ENCODE results near the gene NCCRP1.
"Not testable (repeated sequence)": the region's sequence is repeated elsewhere in the genome, so short reads cannot be mapped to it uniquely, and the experiment has no call there.

Gene NCCRP1

DNA sequence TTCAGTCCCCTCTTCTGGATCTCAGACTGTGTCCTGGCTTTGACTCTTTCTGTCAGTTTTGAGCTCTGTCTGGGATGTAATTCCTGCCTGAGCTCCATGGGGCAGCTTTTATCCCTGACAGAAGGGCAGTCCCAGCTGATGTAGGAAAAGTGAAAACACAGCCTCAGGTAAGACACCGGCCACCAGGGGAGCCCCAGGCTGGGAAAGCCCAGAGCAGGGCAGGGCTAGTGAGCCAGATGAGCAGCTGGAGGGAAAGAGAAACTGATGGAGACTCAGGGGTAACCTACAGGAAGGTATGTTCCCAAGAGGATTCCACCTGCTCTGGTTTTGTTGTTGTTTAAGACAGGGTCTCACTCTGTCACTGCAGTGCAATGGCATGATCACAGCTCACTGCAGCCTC, 48.4 kb downstream of the NCCRP1 start:
- DNase-seq, POLR2A ChIA-PET: not testable (repeated sequence)
- WGBS (ENCODE audit: insufficient coverage) = no CpG with 5 or more reads among the region's 1 CpG

GRCh38 chr19:39246951-39247669, 50.3 kb downstream of the NCCRP1 start:
- Histone ChIP-seq H3K4me1 (ENCODE audit: control extremely low read depth in 1 of 4, control insufficient read depth in 4 of 4, insufficient read depth in 4 of 4, low read length in 3 of 4) (peaks cover 0 to 41% (median 25%) of the 10 kb centered on the region in 4 experiments), H3K27ac (ENCODE audit: insufficient read depth in 1 of 2, low read depth in 1 of 2, low read length in 2 of 2, poor library complexity in 1 of 2, severe bottlenecking in 2 of 2) (no peak overlapping the region), H3K36me3 (ENCODE audit: control insufficient read depth in 4 of 4, insufficient read depth in 4 of 4, low read length in 3 of 4) (no peaks in the 10 kb centered on the region), H3K9me3 (ENCODE audit: control extremely low read depth in 1 of 5, control insufficient read depth in 4 of 5, insufficient read depth in 2 of 5, low read depth in 1 of 5, low read length in 4 of 5) (no peaks in the 10 kb centered on the region), H3K27me3 (replicated peaks in 2 of 5; ENCODE audit: control insufficient read depth in 4 of 5, insufficient read depth in 5 of 5, low read length in 4 of 5) (peaks cover 0 to 2% (median 0%) of the 10 kb centered on the region in 5 experiments), H3K4me3 (ENCODE audit: control insufficient read depth in 1 of 7, extremely low read depth in 1 of 7, insufficient read depth in 4 of 7, low read depth in 2 of 7, low read length in 6 of 7) (peak overlapping the region in 2 of 7 experiments; percentile 16 to 48)
- POLR2A ChIA-PET = no interaction called here
- peak in 2 of 3 donors; percentile 56 to 67 for DNase-seq
- 35% methylated on average over 33 of the region's 42 CpGs for WGBS (ENCODE audit: insufficient coverage)
- CTCF ChIA-PET = interaction anchor here (0.9 to 1.2 kb wide), 4 partner anchors 10 to 80 kb away, joined by 3 to 5 read pairs (median 4); no protein-coding TSS in a partner anchor

More for the DNA sequence above, 48.4 kb downstream of the NCCRP1 start:
- H3K27ac ChIP-seq (ENCODE audit: insufficient read depth in 1 of 2, low read depth in 1 of 2, low read length in 2 of 2, poor library complexity in 1 of 2, severe bottlenecking in 2 of 2); H3K27me3 ChIP-seq (replicated peaks in 2 of 5; ENCODE audit: control insufficient read depth in 4 of 5, insufficient read depth in 5 of 5, low read length in 4 of 5); H3K9me3 ChIP-seq (ENCODE audit: control extremely low read depth in 1 of 5, control insufficient read depth in 4 of 5, insufficient read depth in 2 of 5, low read depth in 1 of 5, low read length in 4 of 5); H3K36me3 ChIP-seq (ENCODE audit: control insufficient read depth in 4 of 4, insufficient read depth in 4 of 4, low read length in 3 of 4); H3K4me3 ChIP-seq (ENCODE audit: control insufficient read depth in 1 of 7, extremely low read depth in 1 of 7, insufficient read depth in 4 of 7, low read depth in 2 of 7, low read length in 6 of 7); CTCF ChIA-PET: not testable (repeated sequence)
- peaks cover 0 to 38% (median 22%) of the 10 kb centered on the region in 4 experiments for H3K4me1 ChIP-seq (ENCODE audit: control extremely low read depth in 1 of 4, control insufficient read depth in 4 of 4, insufficient read depth in 4 of 4, low read length in 3 of 4)

DNA sequence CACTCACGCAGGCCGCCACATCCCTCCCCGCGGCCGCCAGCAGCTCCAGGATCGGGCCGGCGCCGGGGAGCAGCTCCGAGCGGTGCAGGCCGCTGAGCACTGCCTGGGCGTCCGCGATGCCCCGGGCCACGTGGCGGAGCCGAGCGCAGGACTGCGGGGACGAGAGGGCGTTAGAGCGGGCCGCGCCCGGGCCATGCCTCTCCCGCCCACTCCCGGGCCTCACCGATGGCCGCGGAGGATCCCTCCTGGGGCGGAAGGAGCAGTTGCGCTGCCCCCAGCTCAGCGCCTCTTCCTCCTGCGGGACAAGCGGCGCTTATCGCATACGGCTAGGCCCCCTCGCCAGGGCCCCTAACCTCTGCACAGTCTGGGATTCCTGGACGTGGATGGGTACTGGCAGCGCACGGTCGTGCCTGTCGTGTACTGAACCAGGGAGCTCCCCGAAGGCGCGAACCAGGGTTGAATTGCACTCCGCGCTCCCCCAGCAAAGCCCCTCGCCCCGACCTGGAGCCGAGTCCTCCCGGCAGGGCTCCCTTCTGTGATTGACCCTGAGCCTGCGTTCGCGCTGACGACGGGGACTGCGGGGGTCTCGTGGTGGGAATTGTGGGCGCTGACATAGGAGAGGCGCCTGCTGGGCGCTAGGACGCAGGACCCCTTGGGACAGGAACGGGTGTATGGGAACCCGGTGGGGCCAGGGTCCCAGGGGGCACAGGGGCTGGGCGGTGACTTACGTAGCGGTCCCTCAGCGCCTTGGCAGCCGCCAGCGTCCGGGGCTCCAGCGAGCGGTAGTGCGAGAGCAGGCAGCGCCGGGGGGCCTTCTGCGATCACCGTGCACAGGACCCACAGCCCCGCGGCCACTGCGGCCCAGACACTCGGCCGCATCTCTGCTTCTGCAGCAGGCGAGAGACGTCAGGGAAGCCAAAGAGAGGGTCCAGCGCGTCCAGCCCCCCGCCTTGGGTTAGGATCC, 51.2 kb downstream of the NCCRP1 start:
- ChIA-PET POLR2A (no interaction called here), CTCF (interaction anchor here (0.9 to 1.2 kb wide), 4 partner anchors 11 to 79 kb away, joined by 3 to 5 read pairs (median 4); no protein-coding TSS in a partner anchor)
- Histone ChIP-seq H3K36me3 (ENCODE audit: control insufficient read depth in 4 of 4, insufficient read depth in 4 of 4, low read length in 3 of 4) (no peaks in the 10 kb centered on the region), H3K4me3 (ENCODE audit: control insufficient read depth in 1 of 7, extremely low read depth in 1 of 7, insufficient read depth in 4 of 7, low read depth in 2 of 7, low read length in 6 of 7) (peak overlapping the region in 2 of 7 experiments; percentile 36 to 48), H3K4me1 (ENCODE audit: control extremely low read depth in 1 of 4, control insufficient read depth in 4 of 4, insufficient read depth in 4 of 4, low read length in 3 of 4) (peaks cover 1 to 47% (median 32%) of the 10 kb centered on the region in 4 experiments), H3K27me3 (replicated peaks in 2 of 5; ENCODE audit: control insufficient read depth in 4 of 5, insufficient read depth in 5 of 5, low read length in 4 of 5) (peaks cover 0 to 2% (median 0%) of the 10 kb centered on the region in 5 experiments), H3K9me3 (ENCODE audit: control extremely low read depth in 1 of 5, control insufficient read depth in 4 of 5, insufficient read depth in 2 of 5, low read depth in 1 of 5, low read length in 4 of 5) (no peaks in the 10 kb centered on the region), H3K27ac (ENCODE audit: insufficient read depth in 1 of 2, low read depth in 1 of 2, low read length in 2 of 2, poor library complexity in 1 of 2, severe bottlenecking in 2 of 2) (no peak overlapping the region)
- peak in 2 of 3 donors; percentile 36 to 53 for DNase-seq
- 42% methylated on average over 92 of the region's 92 CpGs for WGBS (ENCODE audit: insufficient coverage)

GRCh38 chr19:39248806-39249205, 52.0 kb downstream of the NCCRP1 start, which contains the start of gene IFNL4:
Gene IFNL4 (minus strand): TSS chr19:39248856.
- no peaks in the 10 kb centered on the region for H3K36me3 ChIP-seq (ENCODE audit: control insufficient read depth in 4 of 4, insufficient read depth in 4 of 4, low read length in 3 of 4)
- WGBS (ENCODE audit: insufficient coverage) = 86% methylated on average over 11 of the region's 13 CpGs
- no peaks in the 10 kb centered on the region for H3K9me3 ChIP-seq (ENCODE audit: control extremely low read depth in 1 of 5, control insufficient read depth in 4 of 5, insufficient read depth in 2 of 5, low read depth in 1 of 5, low read length in 4 of 5)
- H3K4me3 ChIP-seq (ENCODE audit: control insufficient read depth in 1 of 7, extremely low read depth in 1 of 7, insufficient read depth in 4 of 7, low read depth in 2 of 7, low read length in 6 of 7) = peak within 1 kb of the TSS in 2 of 7 experiments; percentile 36 to 48
- H3K4me1 ChIP-seq (ENCODE audit: control extremely low read depth in 1 of 4, control insufficient read depth in 4 of 4, insufficient read depth in 4 of 4, low read length in 3 of 4) = peaks cover 8 to 55% (median 40%) of the 10 kb centered on the region in 4 experiments
- no peak within 1 kb of the TSS for H3K27ac ChIP-seq (ENCODE audit: insufficient read depth in 1 of 2, low read depth in 1 of 2, low read length in 2 of 2, poor library complexity in 1 of 2, severe bottlenecking in 2 of 2)
- H3K27me3 ChIP-seq (replicated peaks in 2 of 5; ENCODE audit: control insufficient read depth in 4 of 5, insufficient read depth in 5 of 5, low read length in 4 of 5) = peaks cover 0 to 2% (median 0%) of the 10 kb centered on the region in 5 experiments
- ChIA-PET CTCF (interaction anchor here (0.9 kb wide), 1 partner anchor 139 kb away, joined by 3 read pairs; no protein-coding TSS in a partner anchor), POLR2A (no interaction called here)
- peak in 1 of 3 donors; percentile 34 for DNase-seq

- H3K36me3 ChIP-seq (ENCODE audit: control insufficient read depth in 4 of 4, insufficient read depth in 4 of 4, low read length in 3 of 4) = no peaks in the 10 kb centered on the region
- no peak overlapping the region for H3K4me3 ChIP-seq (ENCODE audit: control insufficient read depth in 1 of 7, extremely low read depth in 1 of 7, insufficient read depth in 4 of 7, low read depth in 2 of 7, low read length in 6 of 7)
- H3K27ac ChIP-seq (ENCODE audit: insufficient read depth in 1 of 2, low read depth in 1 of 2, low read length in 2 of 2, poor library complexity in 1 of 2, severe bottlenecking in 2 of 2) = no peak overlapping the region
- DNase-seq = no peak
- H3K4me1 ChIP-seq (ENCODE audit: control extremely low read depth in 1 of 4, control insufficient read depth in 4 of 4, insufficient read depth in 4 of 4, low read length in 3 of 4) = peaks cover 8 to 69% (median 43%) of the 10 kb centered on the region in 4 experiments
- ChIA-PET POLR2A (no interaction called here), CTCF (interaction anchor here (1.6 kb wide), 1 partner anchor 22 kb away, joined by 5 read pairs; no protein-coding TSS in a partner anchor)
- 94% methylated on average over 4 of the region's 5 CpGs for WGBS (ENCODE audit: insufficient coverage)
- peaks cover 0 to 2% (median 0%) of the 10 kb centered on the region in 5 experiments for H3K27me3 ChIP-seq (replicated peaks in 2 of 5; ENCODE audit: control insufficient read depth in 4 of 5, insufficient read depth in 5 of 5, low read length in 4 of 5)
- no peaks in the 10 kb centered on the region for H3K9me3 ChIP-seq (ENCODE audit: control extremely low read depth in 1 of 5, control insufficient read depth in 4 of 5, insufficient read depth in 2 of 5, low read depth in 1 of 5, low read length in 4 of 5)
Observed at GRCh38 chr19:39251081-39251480, 54.3 kb downstream of the NCCRP1 start.
